Measurements from ENCODE around the gene DKK2.
A peak's percentile ranks its signal among the peaks of the same experiment; 100 is the strongest.

DKK2 gene

GRCh38 chr4:107018344-107018735, 17.8 kb downstream of the DKK2 start:
- no peak overlapping the region for H3K4me3 ChIP-seq
- peak overlapping the region in 1 of 21 experiments; percentile 37 for H3K27ac ChIP-seq

GRCh38 chr4:107017443-107018343, 18.4 kb downstream of the DKK2 start:
- Histone ChIP-seq H3K27ac (peak overlapping the region in 1 of 21 experiments; percentile 37), H3K4me3 (no peak overlapping the region)

DNA sequence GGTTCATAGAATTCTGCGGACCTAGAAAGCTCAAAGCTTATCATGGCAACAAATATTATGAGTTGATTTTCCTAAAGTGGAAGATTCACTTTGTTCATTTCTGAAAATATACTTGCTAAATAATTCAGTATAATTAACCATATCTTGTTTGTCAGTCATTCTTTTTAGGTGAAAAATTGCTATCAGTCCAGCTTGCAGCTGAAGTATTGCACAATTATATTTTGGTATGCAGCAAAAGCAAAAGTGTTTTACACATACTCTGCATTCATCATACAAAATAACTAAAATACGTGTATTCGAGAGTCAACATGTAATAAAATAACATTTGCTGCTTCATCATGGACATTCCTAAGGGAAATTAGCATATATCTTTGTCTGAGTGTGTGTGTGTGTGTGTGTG, 24.8 kb downstream of the DKK2 start:
- H3K27ac ChIP-seq = no peak overlapping the region
- no peak overlapping the region for H3K4me3 ChIP-seq

GRCh38 chr4:107009196-107009968, 26.7 kb downstream of the DKK2 start:
- no peak overlapping the region for H3K4me3 ChIP-seq
- H3K27ac ChIP-seq = no peak overlapping the region

DNA sequence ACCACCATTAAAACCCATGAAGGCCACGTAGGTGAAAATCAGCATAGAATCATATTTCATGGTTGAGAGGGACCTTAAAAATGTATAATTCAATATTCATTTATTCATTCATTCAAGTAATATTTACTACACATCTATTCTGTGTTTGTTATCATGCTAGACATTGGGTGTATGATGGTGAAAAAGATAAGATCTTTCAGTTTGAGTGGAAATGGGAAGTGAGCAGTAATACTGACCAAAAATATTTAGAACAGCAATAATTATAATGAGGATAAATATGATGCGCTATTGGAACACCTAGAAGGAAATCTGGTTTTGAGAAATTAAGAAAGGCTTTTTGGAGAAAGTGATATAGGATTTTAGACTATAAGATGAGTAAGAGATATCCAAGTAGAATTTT, 28.0 kb downstream of the DKK2 start:
- H3K4me3 ChIP-seq = no peak overlapping the region
- H3K27ac ChIP-seq = no peak overlapping the region

DNA sequence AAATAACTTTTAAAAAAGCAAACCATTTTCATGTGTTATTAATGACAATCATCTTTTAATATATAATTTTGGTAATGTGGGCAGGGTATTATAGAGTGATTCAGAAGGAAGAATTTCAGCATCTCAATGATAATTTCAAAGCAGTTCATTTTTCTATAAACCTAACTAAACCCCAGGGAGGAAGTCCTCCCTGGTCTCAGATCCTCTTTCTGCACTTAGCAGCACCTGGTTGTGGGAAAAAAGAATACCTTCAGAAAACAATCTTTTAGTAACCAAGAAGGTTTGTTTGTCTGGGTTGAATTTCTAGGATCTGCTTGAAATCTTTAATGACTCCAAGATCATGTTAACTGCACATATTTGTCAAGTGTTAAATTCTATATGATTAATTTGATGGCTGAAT, 29.9 kb downstream of the DKK2 start:
- H3K4me3 ChIP-seq = no peak overlapping the region
- no peak overlapping the region for H3K27ac ChIP-seq

GRCh38 chr4:106996490-106996889, 39.6 kb downstream of the DKK2 start:
- no peak overlapping the region for H3K27ac ChIP-seq
- no peak overlapping the region for H3K4me3 ChIP-seq

GRCh38 chr4:106993827-106994226, 42.3 kb downstream of the DKK2 start:
- Histone ChIP-seq H3K4me3 (no peak overlapping the region), H3K27ac (no peak overlapping the region)

DNA sequence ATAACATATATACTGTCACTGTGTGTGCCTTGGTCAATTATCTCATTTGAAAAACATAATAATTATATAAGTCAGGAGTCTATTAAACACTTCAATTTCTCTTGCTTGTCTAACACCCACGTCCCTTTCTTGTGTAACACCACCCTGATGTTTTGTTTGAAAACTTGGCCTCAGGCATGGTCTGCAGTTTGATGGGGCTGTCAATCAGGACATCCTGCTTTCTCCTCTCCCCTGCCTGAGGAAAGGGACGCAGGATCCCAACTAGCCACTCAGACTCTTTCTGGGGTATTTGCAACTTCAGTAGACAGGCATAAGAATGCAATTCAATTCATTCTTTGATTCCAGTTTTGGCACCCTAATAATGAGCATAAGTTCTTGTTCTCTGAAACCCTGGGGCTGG, 48.8 kb downstream of the DKK2 start:
- no peak overlapping the region for H3K27ac ChIP-seq
- no peak overlapping the region for H3K4me3 ChIP-seq

GRCh38 chr4:106986486-106986885, 49.6 kb downstream of the DKK2 start:
- H3K4me3 ChIP-seq = no peak overlapping the region
- H3K27ac ChIP-seq = no peak overlapping the region

DNA sequence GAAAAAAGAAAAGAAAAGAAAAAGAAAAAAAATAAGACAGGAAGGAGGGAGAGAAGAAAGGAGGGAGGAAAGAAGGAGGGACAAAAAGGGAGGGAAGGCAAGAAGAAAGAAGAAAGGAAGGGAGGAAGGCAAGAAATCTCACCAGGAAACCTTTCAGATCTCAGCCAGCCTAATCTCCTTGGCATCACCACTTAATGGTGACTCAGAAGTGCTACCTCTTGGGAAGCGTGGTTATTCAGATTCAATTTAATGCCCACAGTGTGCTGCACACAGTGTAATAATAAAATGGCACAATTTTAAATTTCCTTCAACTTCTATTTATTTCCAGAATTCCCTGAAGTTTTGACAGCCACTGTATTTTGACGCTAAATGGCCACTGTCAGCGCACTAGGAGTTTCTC, 50.3 kb downstream of the DKK2 start:
- Histone ChIP-seq H3K27ac (peak overlapping the region in 2 of 21 experiments; percentile 32 to 38), H3K4me3 (no peak overlapping the region)

DNA sequence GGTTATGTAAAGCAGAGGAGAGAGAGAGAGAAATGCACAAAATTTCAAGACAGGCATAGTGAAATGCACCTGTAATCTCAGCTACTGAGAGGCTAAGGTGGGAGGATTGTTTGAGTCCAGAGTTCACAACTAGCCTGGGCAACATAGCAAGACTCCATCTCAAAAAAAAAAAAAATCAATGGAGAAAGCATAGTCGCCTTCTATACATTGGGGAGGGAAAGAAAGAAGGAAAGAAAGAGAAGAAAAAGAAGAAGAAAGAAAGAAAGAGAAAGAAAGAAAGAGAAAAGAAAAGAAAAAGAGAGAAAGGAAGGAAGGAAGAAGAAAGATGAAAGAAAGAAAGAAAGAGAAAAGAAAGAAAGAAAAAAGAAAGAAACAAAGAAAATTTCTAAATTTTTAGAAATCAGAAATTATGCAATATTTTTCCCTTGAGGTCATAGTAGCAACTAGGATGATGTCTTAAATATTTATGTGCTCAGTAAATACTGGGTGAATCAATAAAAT, 53.4 kb downstream of the DKK2 start:
- no peak overlapping the region for H3K4me3 ChIP-seq
- no peak overlapping the region for H3K27ac ChIP-seq

DNA sequence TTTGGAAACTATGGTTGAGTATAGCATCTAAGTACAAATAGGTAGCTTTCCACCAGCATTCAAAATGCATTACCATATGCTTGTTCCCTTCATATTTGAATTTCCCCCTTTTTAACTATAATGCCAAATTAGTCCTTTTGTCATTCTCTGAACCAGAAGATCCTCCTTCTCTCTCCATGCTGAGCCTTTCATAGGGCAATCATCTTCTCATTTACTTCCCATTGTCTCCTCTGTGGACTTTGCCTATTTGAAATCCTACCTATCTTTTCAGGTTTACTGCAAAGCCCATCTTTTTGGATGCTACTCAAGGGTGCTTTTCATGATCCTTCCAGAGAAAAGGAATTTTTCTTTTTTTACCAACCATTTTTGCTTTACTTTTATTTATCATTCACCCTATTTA, 54.7 kb downstream of the DKK2 start:
- Histone ChIP-seq H3K4me3 (no peak overlapping the region), H3K27ac (no peak overlapping the region)

GRCh38 chr4:106979476-106979875, 56.6 kb downstream of the DKK2 start:
- Histone ChIP-seq H3K4me3 (no peak overlapping the region), H3K27ac (no peak overlapping the region)

DNA sequence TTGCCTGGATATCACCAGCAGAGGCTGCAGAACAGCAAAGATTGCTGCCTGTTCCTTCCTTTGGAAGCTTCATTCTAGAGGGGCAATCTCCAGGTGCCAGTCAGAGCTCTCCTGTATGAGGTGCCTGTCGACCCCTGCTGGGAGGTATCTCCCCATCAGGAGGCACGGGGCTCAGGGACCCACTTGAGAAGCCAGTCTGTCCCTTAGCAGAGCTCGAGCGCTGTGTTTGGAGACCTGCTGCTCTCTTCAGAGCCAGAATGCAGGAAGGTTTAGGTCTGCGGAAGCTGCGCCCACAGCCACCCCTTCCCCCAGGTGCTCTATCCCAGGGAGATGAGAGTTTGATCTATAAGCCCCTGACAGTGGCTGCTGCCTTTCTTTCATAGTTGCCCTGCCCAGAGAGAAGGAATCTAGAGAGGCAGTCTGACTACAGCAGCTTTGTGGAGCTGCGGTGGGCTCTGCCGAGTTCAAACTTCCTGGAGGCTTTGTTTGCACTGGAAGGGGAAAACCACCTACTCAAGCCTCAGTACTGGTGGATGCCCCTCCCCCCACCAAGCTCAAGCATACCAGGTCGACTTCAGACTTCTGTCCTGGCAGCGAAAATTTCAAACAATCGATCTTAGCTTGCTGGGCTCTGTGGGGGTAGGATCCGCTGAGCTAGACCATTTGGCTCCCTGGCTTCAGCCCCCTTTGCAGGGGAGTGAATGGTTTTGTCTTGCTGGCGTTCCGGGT, 57.9 kb downstream of the DKK2 start:
- no peak overlapping the region for H3K27ac ChIP-seq
- H3K4me3 ChIP-seq = no peak overlapping the region

- H3K27ac ChIP-seq = no peak overlapping the region
- no peak overlapping the region for H3K4me3 ChIP-seq
These were observed 64.5 kb downstream of the DKK2 start for GRCh38 chr4:106971636-106972035.

DNA sequence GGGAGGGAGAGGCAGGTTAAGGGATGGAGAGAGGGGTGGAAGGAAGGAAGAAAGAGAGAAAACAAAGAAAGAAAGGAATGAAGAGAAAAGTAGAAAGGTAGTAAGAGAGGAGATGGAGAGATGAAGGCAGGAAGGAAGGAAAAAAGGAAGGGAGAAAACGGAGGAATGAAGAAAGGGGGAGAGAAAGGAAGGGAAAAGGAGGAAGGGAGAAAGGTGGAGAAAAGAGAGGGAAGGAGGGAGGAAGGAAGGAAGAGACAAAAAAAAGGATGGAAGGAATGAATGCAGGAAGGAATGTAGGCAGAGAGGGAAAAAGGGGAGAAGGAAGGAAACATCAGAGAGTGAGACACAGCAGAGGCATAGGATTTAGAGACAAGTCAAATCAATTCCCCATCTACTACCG, 68.2 kb downstream of the DKK2 start:
- no peak overlapping the region for H3K4me3 ChIP-seq
- no peak overlapping the region for H3K27ac ChIP-seq

DNA sequence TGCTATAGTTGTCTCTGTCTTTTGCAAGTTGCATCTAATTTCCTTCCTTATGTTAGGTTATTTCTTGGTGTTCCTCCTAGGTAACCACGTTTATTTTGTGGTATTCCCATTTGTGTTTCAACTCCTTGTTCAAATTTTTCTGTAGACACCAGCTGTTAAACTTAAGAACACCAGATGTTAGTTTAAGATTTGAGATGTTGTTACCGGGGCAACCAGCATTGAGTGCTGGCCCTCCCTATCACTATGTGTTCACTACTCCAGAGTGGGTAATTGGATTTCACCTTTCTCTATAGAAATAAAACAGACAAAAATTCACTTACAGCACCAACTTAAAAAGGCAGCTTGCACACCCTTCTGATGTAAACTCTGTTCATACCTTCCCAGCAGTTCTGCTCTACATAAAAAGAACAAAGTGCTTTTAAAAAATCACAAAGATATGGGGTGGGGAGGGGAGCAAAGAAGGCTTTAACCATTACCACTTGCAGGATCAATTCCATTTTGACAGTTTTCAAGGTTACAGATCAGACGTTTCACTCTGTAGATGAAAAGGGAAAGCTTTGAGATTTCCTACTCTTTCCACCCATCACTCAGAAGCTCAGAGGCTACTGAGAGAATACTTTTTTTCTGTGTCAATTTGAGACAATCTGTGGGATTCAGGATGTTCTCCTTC, 82.9 kb downstream of the DKK2 start:
- H3K27ac ChIP-seq = no peak overlapping the region

GRCh38 chr4:106951891-106952290, 84.2 kb downstream of the DKK2 start:
- no peak overlapping the region for H3K27ac ChIP-seq
- no peak overlapping the region for H3K4me3 ChIP-seq

More for the DNA sequence above, 82.9 kb downstream of the DKK2 start:
- H3K4me3 ChIP-seq = no peak overlapping the region

DNA sequence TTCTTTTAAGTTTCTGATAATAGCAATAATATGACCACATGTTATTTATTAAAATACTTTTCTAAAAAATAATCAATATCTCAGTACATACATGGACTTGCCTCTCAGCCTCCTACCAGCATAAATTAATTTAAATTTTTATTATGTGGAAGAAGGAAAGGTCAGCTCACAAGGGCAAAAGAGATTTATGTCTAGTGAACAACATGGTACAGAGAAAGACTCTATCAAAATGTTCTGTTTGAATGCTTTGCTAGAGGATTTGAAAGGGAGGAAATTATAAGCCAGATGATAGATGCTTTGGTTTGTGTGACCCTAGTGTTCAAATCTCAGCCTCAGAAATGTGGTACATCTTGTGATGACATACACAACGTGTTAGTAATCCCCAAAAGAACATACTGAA, 94.3 kb downstream of the DKK2 start:
- H3K4me3 ChIP-seq = no peak overlapping the region
- no peak overlapping the region for H3K27ac ChIP-seq

Measured in skin epidermis (tissue), 12 donors.